ENCODE data around the gene DNAJB2.
"Not testable (repeated sequence)": the region's sequence is repeated elsewhere in the genome, so short reads cannot be mapped to it uniquely, and the experiment has no call there.

DNAJB2 gene

GRCh38 chr2:219302412-219302968, 23.3 kb downstream of the DNAJB2 start:
- no peak for DNase-seq (ENCODE audit: low read depth)
- no peak overlapping the region for H3K4me3 ChIP-seq (ENCODE audit: low read length)
- TF ChIP-seq, protein P1, sequence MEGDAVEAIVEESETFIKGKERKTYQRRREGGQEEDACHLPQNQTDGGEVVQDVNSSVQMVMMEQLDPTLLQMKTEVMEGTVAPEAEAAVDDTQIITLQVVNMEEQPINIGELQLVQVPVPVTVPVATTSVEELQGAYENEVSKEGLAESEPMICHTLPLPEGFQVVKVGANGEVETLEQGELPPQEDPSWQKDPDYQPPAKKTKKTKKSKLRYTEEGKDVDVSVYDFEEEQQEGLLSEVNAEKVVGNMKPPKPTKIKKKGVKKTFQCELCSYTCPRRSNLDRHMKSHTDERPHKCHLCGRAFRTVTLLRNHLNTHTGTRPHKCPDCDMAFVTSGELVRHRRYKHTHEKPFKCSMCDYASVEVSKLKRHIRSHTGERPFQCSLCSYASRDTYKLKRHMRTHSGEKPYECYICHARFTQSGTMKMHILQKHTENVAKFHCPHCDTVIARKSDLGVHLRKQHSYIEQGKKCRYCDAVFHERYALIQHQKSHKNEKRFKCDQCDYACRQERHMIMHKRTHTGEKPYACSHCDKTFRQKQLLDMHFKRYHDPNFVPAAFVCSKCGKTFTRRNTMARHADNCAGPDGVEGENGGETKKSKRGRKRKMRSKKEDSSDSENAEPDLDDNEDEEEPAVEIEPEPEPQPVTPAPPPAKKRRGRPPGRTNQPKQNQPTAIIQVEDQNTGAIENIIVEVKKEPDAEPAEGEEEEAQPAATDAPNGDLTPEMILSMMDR (conservative IDR thresholded peaks at IDR 0.05; ENCODE audit: low read depth, low read length) = no peak

GRCh38 chr2:219304223-219304622, 25.1 kb downstream of the DNAJB2 start:
- no peak for DNase-seq (ENCODE audit: low read depth)
- TF ChIP-seq, protein P1 (conservative IDR thresholded peaks at IDR 0.05; ENCODE audit: low read depth, low read length) = no peak
- H3K4me3 ChIP-seq (ENCODE audit: low read length) = no peak overlapping the region

- H3K4me3 ChIP-seq (ENCODE audit: low read length) = no peak overlapping the region
Measured at GRCh38 chr2:219306047-219306446, 26.9 kb downstream of the DNAJB2 start.

DNA sequence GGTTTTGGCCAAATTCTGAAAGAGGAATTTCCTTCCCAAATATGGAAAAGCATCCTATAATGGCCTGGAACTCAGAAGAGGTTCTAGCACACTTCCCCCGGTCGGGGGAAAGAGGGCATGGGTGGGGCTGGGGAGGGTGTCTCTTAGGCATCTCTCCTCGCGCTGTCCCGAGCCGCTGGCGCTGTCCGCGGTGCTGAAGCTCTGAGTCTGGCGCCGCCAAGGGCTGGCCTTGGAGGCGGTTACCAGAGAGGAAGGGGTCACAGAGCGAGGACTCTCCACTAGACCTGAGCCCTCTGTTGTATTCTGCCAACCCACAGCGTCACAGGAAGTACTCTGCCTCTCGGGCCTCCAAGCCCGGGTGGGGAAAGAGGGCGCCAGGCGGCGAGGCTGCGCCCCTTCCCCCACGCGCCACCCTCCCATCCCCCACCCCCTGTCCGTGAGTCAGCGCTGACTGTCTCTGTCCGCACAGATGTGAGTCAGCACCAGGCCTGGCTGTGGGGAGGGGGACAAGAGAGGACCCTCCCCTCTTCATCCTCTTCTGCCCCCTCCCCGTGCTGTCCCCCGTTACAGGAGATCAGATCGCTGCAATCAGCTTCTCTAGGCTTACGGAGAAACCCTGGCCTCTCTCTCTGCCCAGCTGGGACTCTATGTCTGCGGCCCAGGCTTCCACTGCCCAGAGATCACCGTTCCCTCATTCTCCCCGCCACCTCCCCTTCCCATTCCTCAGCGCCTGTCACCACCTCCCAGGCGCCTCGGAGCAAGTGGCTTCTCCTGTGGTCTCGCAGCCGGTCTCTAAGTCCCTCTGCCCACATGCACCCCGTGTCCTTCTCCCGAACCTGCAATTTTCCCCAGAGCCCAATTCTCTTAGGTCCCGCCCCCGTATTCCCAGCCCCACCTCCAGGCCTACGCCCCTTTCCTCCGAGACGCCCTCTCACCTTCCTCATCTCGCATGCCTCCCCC, 29.3 kb downstream of the DNAJB2 start:
- H3K4me3 ChIP-seq (ENCODE audit: low read length) = peak overlapping the region; percentile 22

More at GRCh38 chr2:219306047-219306446, 26.9 kb downstream of the DNAJB2 start:
- no peak for DNase-seq (ENCODE audit: low read depth)
- TF ChIP-seq, protein P1 (conservative IDR thresholded peaks at IDR 0.05; ENCODE audit: low read depth, low read length) = no peak

DNA sequence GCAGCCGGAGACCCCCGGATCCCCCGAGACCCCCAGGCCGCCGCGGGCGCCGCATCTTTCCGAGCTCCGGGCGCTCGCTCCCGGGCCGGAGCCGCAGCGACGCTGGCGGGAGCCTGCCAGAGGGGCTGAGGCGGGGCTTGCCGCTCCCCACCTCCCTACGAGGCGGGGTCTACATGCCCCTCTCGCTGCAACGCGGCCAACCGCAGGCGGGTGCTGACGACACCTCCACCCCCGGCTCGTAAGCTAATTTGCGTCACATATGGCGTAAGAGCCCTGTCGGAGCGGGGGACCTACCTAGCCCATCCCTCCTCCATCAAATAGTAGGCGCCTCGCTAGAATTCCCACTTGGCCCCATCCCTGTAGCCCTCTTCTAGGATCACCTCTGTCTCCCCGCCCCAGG, 30.1 kb downstream of the DNAJB2 start, which contains the start of gene PTPRN:
Gene PTPRN, minus strand, starts transcription at position 124 of the 400 bp plus-strand sequence. Its CDS starts 69 bp downstream, at position 55.
- TF ChIP-seq, protein P1 (conservative IDR thresholded peaks at IDR 0.05; ENCODE audit: low read depth, low read length) = no peak
- H3K4me3 ChIP-seq (ENCODE audit: low read length) = peak within 1 kb of the TSS; percentile 22
- DNase-seq (ENCODE audit: low read depth) = no peak

More for the DNA sequence above, 29.3 kb downstream of the DNAJB2 start:
- TF ChIP-seq, protein P1 (conservative IDR thresholded peaks at IDR 0.05; ENCODE audit: low read depth, low read length) = no peak
- DNase-seq (ENCODE audit: low read depth) = no peak

- DNase-seq (ENCODE audit: low read depth); H3K4me3 ChIP-seq (ENCODE audit: low read length): not testable (repeated sequence)
Measured at GRCh38 chr2:219312683-219313263, 33.6 kb downstream of the DNAJB2 start.

GRCh38 chr2:219314804-219315468, 35.8 kb downstream of the DNAJB2 start:
- no peak overlapping the region for H3K4me3 ChIP-seq (ENCODE audit: low read length)
- no peak for DNase-seq (ENCODE audit: low read depth)
- TF ChIP-seq, protein P1 (conservative IDR thresholded peaks at IDR 0.05; ENCODE audit: low read depth, low read length) = no peak
